ENCODE results near the gene TMCC1. TPM values are rescaled to one million over a fixed set of nuclear protein-coding genes. Genes with fewer than 3 reads are reported as not detected.
A peak's percentile ranks its signal among the peaks of the same experiment; 100 is the strongest.
"Not testable (repeated sequence)": the region's sequence is repeated elsewhere in the genome, so short reads cannot be mapped to it uniquely, and the experiment has no call there.

The TMCC1 gene
- total RNA-seq, 1 donor from 2014 or later: 33.4 TPM

DNA sequence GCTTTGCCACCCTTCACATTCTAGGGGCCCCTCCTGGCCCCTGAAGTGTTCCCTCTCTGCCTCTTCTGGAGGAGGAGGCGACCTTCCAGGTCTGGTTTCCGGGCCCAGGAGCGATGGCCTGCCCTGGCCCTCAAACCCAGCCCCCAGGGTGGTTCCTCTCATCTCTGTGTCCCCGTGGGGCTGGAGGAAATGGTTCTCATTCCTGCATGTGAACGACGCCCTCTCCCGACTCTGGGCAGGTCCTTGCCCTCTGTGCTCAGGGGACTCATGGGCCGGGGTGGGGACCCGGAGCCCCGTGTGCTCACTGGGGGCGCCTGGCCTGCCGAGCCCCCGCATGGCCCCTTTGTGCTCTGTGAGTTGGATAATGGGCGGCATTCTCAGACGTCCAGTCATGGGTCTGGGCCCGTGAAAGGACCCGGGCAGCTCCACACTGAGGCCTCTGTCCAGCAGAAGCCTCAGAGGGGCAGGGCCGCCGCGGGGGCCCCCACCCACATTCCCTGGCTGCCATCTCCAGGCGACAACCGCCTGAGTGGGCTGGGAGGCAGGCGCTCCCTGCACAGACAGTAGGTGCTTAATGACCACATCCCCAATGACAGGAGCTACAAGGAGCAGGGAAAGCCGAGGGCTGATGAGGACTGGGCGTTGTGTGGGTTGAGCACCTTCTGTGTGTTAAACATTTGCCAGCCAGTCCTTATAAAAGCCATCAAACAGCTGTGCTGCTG, 281.5 kb downstream of the TMCC1 start:
- peaks cover 89% of the 10 kb centered on the region for H3K4me1 ChIP-seq
- H3K9me3 ChIP-seq: no peaks in the 10 kb centered on the region
- TF ChIP-seq, protein P1, sequence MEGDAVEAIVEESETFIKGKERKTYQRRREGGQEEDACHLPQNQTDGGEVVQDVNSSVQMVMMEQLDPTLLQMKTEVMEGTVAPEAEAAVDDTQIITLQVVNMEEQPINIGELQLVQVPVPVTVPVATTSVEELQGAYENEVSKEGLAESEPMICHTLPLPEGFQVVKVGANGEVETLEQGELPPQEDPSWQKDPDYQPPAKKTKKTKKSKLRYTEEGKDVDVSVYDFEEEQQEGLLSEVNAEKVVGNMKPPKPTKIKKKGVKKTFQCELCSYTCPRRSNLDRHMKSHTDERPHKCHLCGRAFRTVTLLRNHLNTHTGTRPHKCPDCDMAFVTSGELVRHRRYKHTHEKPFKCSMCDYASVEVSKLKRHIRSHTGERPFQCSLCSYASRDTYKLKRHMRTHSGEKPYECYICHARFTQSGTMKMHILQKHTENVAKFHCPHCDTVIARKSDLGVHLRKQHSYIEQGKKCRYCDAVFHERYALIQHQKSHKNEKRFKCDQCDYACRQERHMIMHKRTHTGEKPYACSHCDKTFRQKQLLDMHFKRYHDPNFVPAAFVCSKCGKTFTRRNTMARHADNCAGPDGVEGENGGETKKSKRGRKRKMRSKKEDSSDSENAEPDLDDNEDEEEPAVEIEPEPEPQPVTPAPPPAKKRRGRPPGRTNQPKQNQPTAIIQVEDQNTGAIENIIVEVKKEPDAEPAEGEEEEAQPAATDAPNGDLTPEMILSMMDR (IDR thresholded peaks at IDR 0.05): no peak
- H3K4me3 ChIP-seq: no peak overlapping the region
- DNase-seq (peak; percentile 52), ATAC-seq (peak; percentile 3 to 17)
- H3K36me3 ChIP-seq: no peaks in the 10 kb centered on the region
- H3K27ac ChIP-seq: peak overlapping the region; percentile 72
- intact Hi-C loops (cut with DNase I): no loop called here
- no peaks in the 10 kb centered on the region for H3K27me3 ChIP-seq (ENCODE audit: low read depth)

DNA sequence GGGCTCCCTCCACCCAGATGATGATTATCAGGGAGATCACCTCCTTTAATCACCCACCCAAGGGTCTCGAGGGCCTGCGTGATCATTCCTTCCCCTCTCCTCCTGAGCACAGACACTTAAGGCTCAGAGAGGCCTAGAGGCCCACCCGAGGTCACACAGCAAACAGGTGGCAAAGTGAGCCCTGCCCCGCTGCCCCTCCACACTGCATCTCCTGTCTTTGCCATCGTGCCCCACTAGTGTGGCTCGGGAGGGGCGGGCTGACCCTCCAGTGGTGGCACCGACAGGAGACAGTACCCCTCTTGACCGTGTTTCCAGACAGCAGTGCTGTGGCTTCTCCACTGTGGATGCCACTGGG, 282.1 kb downstream of the TMCC1 start:
- intact Hi-C loops (cut with DNase I): no loop called here
- DNase-seq: no peak
- no peak overlapping the region for H3K4me3 ChIP-seq

DNA sequence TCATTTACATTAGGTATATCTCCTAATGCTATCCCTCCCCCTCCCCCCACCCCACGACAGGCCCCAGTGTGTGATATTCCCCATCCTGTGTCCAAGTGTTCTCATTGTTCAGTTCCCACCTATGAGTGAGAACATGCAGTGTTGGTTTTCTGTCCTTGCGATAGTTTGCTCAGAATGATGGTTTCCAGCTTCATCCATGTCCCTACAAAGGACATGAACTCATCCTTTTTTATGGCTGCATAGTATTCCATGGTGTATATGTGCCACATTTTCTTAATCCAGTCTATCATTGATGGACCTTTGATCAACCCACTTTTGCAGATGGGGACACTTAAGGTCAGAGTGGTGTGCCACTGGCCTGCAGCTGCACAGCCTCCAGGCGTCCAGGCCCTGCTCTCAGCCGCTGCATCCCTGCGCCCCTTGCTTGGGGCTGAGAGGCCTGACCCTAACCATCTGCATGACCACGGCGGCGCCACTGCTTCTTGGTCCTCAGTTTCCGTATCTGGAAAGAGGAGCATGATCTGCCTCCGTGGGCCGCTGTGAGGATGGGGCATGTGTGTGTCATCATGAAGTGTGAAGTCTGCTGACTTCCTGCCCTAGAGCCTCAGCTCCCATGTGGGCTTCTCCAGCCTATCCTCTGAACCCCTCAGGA, 282.6 kb downstream of the TMCC1 start:
- H3K36me3 ChIP-seq; intact Hi-C loops (cut with DNase I); H3K9me3 ChIP-seq; H3K4me3 ChIP-seq; DNase-seq; H3K27me3 ChIP-seq (ENCODE audit: low read depth); ATAC-seq: not testable (repeated sequence)
- Histone ChIP-seq H3K27ac (peak overlapping the region; percentile 72), H3K4me1 (peaks cover 79% of the 10 kb centered on the region)

More for the DNA sequence above, 282.1 kb downstream of the TMCC1 start:
- Histone ChIP-seq H3K36me3 (no peaks in the 10 kb centered on the region), H3K4me1 (peaks cover 84% of the 10 kb centered on the region), H3K27ac (peak overlapping the region; percentile 72), H3K27me3 (ENCODE audit: low read depth) (no peaks in the 10 kb centered on the region), H3K9me3 (no peaks in the 10 kb centered on the region)
- TF ChIP-seq, protein P1 (IDR thresholded peaks at IDR 0.05): no peak
- no peak for ATAC-seq

DNA sequence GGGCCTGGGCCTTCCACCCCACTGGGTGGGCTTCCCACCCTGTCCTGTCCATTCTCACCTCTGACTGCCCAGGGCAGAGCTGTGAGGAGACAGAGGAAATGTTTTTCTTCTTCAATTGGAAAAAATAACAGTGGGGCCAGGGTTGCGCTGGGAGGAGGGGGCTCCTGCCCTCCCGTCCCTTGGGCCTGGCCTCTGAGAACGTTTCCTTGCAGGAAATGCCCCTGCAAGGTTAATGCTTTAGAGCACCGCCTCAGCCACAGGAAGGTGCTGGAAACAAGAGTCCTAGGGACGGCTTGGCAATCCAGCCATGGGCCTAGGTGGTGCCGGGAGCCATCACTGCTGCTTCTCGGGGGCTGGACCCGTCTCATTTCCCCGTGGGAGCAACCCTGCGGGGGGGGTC, 283.2 kb downstream of the TMCC1 start:
- intact Hi-C loops (cut with DNase I): no loop called here
- ATAC-seq: no peak
- no peaks in the 10 kb centered on the region for H3K36me3 ChIP-seq
- H3K27me3 ChIP-seq (ENCODE audit: low read depth): no peaks in the 10 kb centered on the region
- H3K9me3 ChIP-seq: no peaks in the 10 kb centered on the region
- TF ChIP-seq, protein P1 (IDR thresholded peaks at IDR 0.05): no peak
- H3K27ac ChIP-seq: peak overlapping the region; percentile 90
- no peak for DNase-seq
- peaks cover 72% of the 10 kb centered on the region for H3K4me1 ChIP-seq
- H3K4me3 ChIP-seq: no peak overlapping the region

DNA sequence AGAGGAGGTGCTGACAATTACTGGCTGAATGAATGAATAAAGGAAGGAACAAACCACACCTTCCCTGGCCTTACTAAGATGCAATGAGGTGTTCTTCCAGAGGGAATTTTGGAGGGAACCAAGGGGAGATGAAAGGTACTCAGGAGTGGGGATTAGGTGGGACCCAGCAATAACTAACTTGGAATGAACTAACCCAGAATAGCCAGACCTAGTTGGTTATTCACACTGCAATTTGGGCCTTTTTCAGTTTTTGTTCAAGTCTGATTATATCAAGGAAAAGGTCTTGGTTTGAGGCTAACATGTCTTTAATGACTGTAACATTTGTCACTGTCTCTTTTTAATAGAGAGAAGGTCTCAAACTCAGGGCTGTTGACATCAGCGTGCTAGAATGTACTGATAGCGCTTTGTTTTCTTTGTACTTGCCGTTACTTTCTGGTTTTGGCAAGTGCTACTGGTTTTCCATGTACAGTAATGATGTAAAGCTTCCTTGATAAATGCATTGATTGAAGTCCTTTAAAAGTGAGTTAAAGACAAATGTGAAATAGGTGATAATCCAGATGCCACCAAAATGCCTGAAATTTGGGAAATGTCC, 283.8 kb downstream of the TMCC1 start:
- H3K27ac ChIP-seq: peak overlapping the region; percentile 90
- H3K4me1 ChIP-seq: peaks cover 69% of the 10 kb centered on the region
- H3K4me3 ChIP-seq: no peak overlapping the region
- TF ChIP-seq, protein P1 (IDR thresholded peaks at IDR 0.05): no peak
- no peaks in the 10 kb centered on the region for H3K36me3 ChIP-seq
- intact Hi-C loops (cut with DNase I): no loop called here
- ATAC-seq (no peak), DNase-seq (no peak)
- no peaks in the 10 kb centered on the region for H3K9me3 ChIP-seq
- no peaks in the 10 kb centered on the region for H3K27me3 ChIP-seq (ENCODE audit: low read depth)

Measured in lower lobe of right lung (tissue), 2 donors.